Panc1 (cell line): ENCODE data around the gene SLC15A1. TPM values are rescaled to one million over a fixed set of nuclear protein-coding genes. Genes with fewer than 3 reads are reported as not detected.

Experiments
- ATAC-seq: fragments of 200-7000 bp; cut with Tn5 transposase; 2 replicates; pipeline ENCODE4 v1.9.1; 2020; ENCODE audit warnings: mild to moderate bottlenecking, moderate library complexity
- BruUV-seq: library from RNA; stranded (reverse); fragments of 400-500 nt; replicated peaks from 2 replicates; lab custom pipeline; 2021; lab: Mats Ljungman, UMichigan
- CTCF ChIA-PET: fragments of 300-600 bp; sonication (Branson Sonifier 250); formaldehyde crosslinking; loops from one replicate; lab custom pipeline; 2022; ENCODE audit warnings: antibody characterized with exemption; lab: Charles Lee
- POLR2A ChIA-PET: fragments of 300-600 bp; sonication (Branson Sonifier 250); formaldehyde crosslinking; loops from one replicate; lab custom pipeline; 2022; ENCODE audit warnings: antibody characterized with exemption; lab: Charles Lee
- DNase-seq: peaks from one replicate; pipeline ENCODE4 v3.0.0-alpha.2; 2010; ENCODE audit warnings: low read depth, low spot score
- H3K27ac ChIP-seq: 2 replicates; pipeline ENCODE4 v1.5.1; 2011; ENCODE audit warnings: mild to moderate bottlenecking, low read length, inconsistent platforms
- H3K27me3 ChIP-seq: fragments of 200-500 bp; sonication (Bioruptor generic); 2 replicates; pipeline ENCODE4 v1.6.0; 2014; ENCODE audit warnings: low read length, inconsistent platforms; ENCODE audit not compliant: control insufficient read depth, insufficient read depth
- H3K36me3 ChIP-seq: fragments of 200-500 bp; sonication (Bioruptor generic); 2 replicates; pipeline ENCODE4 v1.5.1; 2014; ENCODE audit warnings: inconsistent platforms, mild to moderate bottlenecking, low read length, moderate library complexity; ENCODE audit not compliant: control insufficient read depth, insufficient read depth
- H3K4me1 ChIP-seq: 2 replicates; pipeline ENCODE4 v1.5.1; 2011; ENCODE audit warnings: inconsistent platforms, mild to moderate bottlenecking, low read length, moderate library complexity; ENCODE audit not compliant: control insufficient read depth, insufficient read depth
- H3K4me3 ChIP-seq, 2 experiments: 2 replicates each; pipeline ENCODE4 v1.5.1; 2011 to 2012; ENCODE audit warnings: low read depth in 2 of 2, low read length in 2 of 2, mild to moderate bottlenecking in 2 of 2, inconsistent platforms in 1 of 2, moderate library complexity in 1 of 2
- H3K9me3 ChIP-seq: fragments of 200-500 bp; sonication (Bioruptor generic); 2 replicates; pipeline ENCODE4 v1.5.1; 2014; ENCODE audit warnings: low read depth, mild to moderate bottlenecking, inconsistent platforms, low read length, moderate library complexity; ENCODE audit not compliant: control insufficient read depth, insufficient read depth
- POLR2AphosphoS5 ChIP-seq: IDR thresholded peaks from 2 replicates; pipeline ENCODE4 v1.6.1; 2012; ENCODE audit warnings: mild to moderate bottlenecking, low read depth, low read length, moderate library complexity
- SIN3A ChIP-seq: IDR thresholded peaks from 2 replicates; pipeline ENCODE4 v1.6.1; 2012; ENCODE audit warnings: low read depth, mild to moderate bottlenecking, low read length, moderate library complexity, borderline replicate concordance; ENCODE audit not compliant: insufficient read depth
- TCF7L2 ChIP-seq: IDR thresholded peaks from 2 replicates; pipeline ENCODE4 v1.6.1; 2011; ENCODE audit warnings: mild to moderate bottlenecking, low read depth, low read length, inconsistent platforms
- in situ Hi-C: cut with HindIII; loops from 2 replicates; pipeline ENCODE4 v1.10.0; 2016; ENCODE audit warnings: low sequenced_read_pairs, low pct_unique_long_range_greater_than_20kb
- intact Hi-C: fragments of 100-400 bp; cut with micrococcal nuclease; formaldehyde crosslinking; loops from one replicate; pipeline ENCODE4 v1.10.0; 2022; ENCODE audit not compliant: unreplicated experiment
- total RNA-seq: library from RNA; stranded (reverse); gene quantifications from one replicate; pipeline ENCODE4 v1.2.1, GENCODE V29; 2021; ENCODE audit not compliant: unreplicated experiment
- TF ChIP-seq, protein P1 (sequence below), 2 experiments: IDR thresholded peaks; 2 replicates each; pipeline ENCODE4 v1.6.1; 2011 to 2012; ENCODE audit warnings: low read depth in 2 of 2, control low read depth in 1 of 2, low read length in 1 of 2, mild to moderate bottlenecking in 1 of 2, moderate library complexity in 1 of 2; ENCODE audit not compliant: insufficient read depth in 1 of 2
- TF ChIP-seq, protein P2 (sequence below): fragments of 450-650 bp; IDR thresholded peaks from 2 replicates; pipeline ENCODE4 v1.5.1; 2017; ENCODE audit warnings: mild to moderate bottlenecking

Gene SLC15A1
- total RNA-seq, 1 experiment from 2014 or later = 0.18 TPM

DNA sequence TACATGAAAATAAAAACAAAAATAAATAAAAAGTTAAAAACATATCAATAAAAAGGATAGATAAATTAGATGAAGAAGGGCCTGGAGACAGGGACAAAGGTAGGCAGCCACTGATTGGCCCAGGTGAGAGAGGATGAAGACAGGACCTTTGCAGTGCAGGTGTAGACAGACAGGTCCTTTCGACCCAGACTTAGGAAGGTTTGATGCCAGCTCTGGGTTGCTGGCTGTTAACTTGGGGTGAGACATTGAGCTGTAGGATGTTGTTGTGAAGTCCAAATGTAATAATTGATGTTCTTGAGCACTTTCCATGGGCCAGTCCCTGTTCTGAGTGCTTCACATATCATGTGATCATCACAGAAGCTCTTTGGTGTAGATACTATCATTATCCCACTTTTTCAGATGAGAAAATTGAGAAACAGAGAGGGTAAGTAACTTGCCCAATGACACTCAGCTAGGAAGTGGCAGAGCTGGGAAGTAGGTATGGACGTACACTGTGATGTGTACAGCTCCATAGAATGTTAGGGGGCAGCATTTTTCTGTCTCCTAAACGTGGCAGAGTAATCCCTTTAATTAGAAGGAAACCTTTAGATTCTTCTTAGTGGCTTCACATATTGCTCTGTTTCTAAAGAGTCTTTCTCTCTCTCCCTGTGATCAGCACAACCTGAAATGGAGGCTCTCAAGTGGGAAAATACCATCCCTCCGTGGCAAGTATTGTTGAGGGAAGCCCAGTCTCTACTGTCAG is 99.6 kb downstream of the SLC15A1 start:
- ATAC-seq = no peak
- Histone ChIP-seq H3K4me1 (no peaks in the 10 kb centered on the region), H3K4me3 (no peak overlapping the region), H3K27ac (no peak overlapping the region), H3K9me3 (no peaks in the 10 kb centered on the region), H3K36me3 (no peaks in the 10 kb centered on the region), H3K27me3 (no peaks in the 10 kb centered on the region)
- CTCF ChIA-PET = interaction anchor here (0.8 kb wide), 1 partner anchor 171 kb away, joined by 5 read pairs; no protein-coding TSS in a partner anchor
- in situ Hi-C loops (no loop called here), intact Hi-C loops (loop anchor here (5.0 to 10.0 kb wide), 2 partner anchors 68 to 206 kb away; no protein-coding TSS in a partner anchor)
- no peak for DNase-seq
- TF ChIP-seq SIN3A = no peak
- TF ChIP-seq, protein P1, sequence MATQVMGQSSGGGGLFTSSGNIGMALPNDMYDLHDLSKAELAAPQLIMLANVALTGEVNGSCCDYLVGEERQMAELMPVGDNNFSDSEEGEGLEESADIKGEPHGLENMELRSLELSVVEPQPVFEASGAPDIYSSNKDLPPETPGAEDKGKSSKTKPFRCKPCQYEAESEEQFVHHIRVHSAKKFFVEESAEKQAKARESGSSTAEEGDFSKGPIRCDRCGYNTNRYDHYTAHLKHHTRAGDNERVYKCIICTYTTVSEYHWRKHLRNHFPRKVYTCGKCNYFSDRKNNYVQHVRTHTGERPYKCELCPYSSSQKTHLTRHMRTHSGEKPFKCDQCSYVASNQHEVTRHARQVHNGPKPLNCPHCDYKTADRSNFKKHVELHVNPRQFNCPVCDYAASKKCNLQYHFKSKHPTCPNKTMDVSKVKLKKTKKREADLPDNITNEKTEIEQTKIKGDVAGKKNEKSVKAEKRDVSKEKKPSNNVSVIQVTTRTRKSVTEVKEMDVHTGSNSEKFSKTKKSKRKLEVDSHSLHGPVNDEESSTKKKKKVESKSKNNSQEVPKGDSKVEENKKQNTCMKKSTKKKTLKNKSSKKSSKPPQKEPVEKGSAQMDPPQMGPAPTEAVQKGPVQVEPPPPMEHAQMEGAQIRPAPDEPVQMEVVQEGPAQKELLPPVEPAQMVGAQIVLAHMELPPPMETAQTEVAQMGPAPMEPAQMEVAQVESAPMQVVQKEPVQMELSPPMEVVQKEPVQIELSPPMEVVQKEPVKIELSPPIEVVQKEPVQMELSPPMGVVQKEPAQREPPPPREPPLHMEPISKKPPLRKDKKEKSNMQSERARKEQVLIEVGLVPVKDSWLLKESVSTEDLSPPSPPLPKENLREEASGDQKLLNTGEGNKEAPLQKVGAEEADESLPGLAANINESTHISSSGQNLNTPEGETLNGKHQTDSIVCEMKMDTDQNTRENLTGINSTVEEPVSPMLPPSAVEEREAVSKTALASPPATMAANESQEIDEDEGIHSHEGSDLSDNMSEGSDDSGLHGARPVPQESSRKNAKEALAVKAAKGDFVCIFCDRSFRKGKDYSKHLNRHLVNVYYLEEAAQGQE (IDR thresholded peaks at IDR 0.05; ENCODE audit: insufficient read depth in 1 of 2, low read depth in 2 of 2, low read length in 1 of 2) = no peak
- TF ChIP-seq POLR2AphosphoS5 = no peak
- TF ChIP-seq, protein P2, sequence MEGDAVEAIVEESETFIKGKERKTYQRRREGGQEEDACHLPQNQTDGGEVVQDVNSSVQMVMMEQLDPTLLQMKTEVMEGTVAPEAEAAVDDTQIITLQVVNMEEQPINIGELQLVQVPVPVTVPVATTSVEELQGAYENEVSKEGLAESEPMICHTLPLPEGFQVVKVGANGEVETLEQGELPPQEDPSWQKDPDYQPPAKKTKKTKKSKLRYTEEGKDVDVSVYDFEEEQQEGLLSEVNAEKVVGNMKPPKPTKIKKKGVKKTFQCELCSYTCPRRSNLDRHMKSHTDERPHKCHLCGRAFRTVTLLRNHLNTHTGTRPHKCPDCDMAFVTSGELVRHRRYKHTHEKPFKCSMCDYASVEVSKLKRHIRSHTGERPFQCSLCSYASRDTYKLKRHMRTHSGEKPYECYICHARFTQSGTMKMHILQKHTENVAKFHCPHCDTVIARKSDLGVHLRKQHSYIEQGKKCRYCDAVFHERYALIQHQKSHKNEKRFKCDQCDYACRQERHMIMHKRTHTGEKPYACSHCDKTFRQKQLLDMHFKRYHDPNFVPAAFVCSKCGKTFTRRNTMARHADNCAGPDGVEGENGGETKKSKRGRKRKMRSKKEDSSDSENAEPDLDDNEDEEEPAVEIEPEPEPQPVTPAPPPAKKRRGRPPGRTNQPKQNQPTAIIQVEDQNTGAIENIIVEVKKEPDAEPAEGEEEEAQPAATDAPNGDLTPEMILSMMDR = no peak
- TF ChIP-seq TCF7L2 = no peak
- POLR2A ChIA-PET = no interaction called here
- BruUV-seq = no TSS peak

DNA sequence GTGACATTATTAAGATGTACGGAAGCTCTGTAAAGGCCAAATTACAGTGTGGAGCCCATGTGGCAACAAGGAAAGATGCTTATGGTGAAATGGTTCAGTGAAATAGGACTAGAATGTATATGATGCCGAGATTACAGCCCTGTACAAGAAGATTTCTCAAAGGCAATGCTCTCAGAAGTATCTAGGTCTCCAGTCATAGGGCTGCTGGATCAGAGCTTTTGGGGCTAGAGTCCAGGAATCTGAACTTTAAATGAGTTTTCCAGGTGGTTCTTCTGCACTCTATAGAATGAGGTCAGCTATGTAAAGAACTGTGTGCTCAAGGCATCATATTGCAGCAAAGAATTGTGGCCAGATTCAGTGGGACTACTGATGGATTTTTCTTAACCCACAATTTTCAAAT is 100.2 kb downstream of the SLC15A1 start:
- no peaks in the 10 kb centered on the region for H3K27me3 ChIP-seq
- in situ Hi-C loops (no loop called here), intact Hi-C loops (loop anchor here (5.0 to 10.0 kb wide), 2 partner anchors 67 to 205 kb away; no protein-coding TSS in a partner anchor)
- ChIA-PET CTCF (no interaction called here), POLR2A (no interaction called here)
- H3K36me3 ChIP-seq = no peaks in the 10 kb centered on the region
- H3K4me3 ChIP-seq = no peak overlapping the region
- no peak overlapping the region for H3K27ac ChIP-seq
- BruUV-seq = no TSS peak
- no peaks in the 10 kb centered on the region; the same call in 1 of the 2 replicates for H3K4me1 ChIP-seq
- TF ChIP-seq, protein P1 (IDR thresholded peaks at IDR 0.05; ENCODE audit: insufficient read depth in 1 of 2, low read depth in 2 of 2, low read length in 1 of 2) = no peak
- TF ChIP-seq TCF7L2 = no peak
- TF ChIP-seq SIN3A = no peak
- TF ChIP-seq POLR2AphosphoS5 = no peak
- TF ChIP-seq, protein P2 = no peak
- DNase-seq = no peak
- ATAC-seq = no peak
- H3K9me3 ChIP-seq = no peaks in the 10 kb centered on the region
